ENCODE data around the gene FIGNL1.

GRCh38 chr7:50469181-50469580 is 19.0 kb upstream of the FIGNL1 start:
- TF ChIP-seq SMC3 (IDR thresholded peaks at IDR 0.05), result no peak
- no peak for TF ChIP-seq CTCF (IDR thresholded peaks at IDR 0.05)
- no peak for TF ChIP-seq EHF (CRISPR knock-in tag; IDR thresholded peaks at IDR 0.05)
- no peak for TF ChIP-seq EP300 (IDR thresholded peaks at IDR 0.05)
- TF ChIP-seq REST (IDR thresholded peaks at IDR 0.05), result no peak
- TF ChIP-seq CBX2 (IDR thresholded peaks at IDR 0.05; ENCODE audit: borderline replicate concordance, low read depth), result no peak
- no peak for TF ChIP-seq CBX8 (IDR thresholded peaks at IDR 0.05)
- no peak for TF ChIP-seq KDM1A (IDR thresholded peaks at IDR 0.05; ENCODE audit: low read depth)
- TF ChIP-seq JUN (IDR thresholded peaks at IDR 0.05), result no peak
